ENCODE measurements around the gene DIRAS1. TPM values are rescaled to one million over a fixed set of nuclear protein-coding genes. Genes with fewer than 3 reads are reported as not detected.

The DIRAS1 gene
- total and polyA plus RNA-seq, 2 of the 4 experiments (the other 2 are of a cell fraction) = 1.4 to 10.3 TPM

DNA sequence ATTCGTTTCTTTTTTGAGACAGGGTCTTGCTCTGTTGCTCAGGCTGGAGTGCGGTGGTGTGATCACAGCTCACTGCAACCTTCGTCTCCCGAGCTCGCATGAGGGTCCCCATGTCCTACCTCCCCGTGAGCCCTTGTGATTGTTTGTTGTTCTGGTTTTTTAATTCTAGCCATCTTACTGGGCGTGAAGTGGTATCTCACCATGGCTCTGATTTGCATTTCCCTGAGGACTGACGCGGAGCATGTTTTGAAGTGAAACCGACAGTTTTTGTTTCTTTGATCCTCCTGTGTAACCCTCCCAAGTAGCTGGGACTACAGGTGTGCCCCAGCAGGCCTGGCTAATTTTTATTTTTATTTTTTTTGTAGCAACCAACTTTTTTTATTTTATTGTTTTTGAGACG, 40.4 kb downstream of the DIRAS1 start:
- no peaks in the 10 kb centered on the region for H3K36me3 ChIP-seq (ENCODE audit: control insufficient read depth, insufficient read depth, low read length)
- no peak overlapping the region for H2AFZ ChIP-seq (replicated peaks; ENCODE audit: low read length, poor library complexity)
- no peak overlapping the region for H3K18ac ChIP-seq (ENCODE audit: low read depth, low read length)
- H3K4me2 ChIP-seq (ENCODE audit: low read depth, low read length) = no peak overlapping the region
- no TSS peak for BruUV-seq (replicated peaks)
- H3K9me3 ChIP-seq (ENCODE audit: control insufficient read depth, insufficient read depth, low read length) = no peaks in the 10 kb centered on the region
- H3K56ac ChIP-seq (ENCODE audit: extremely low read depth, insufficient read depth, low read length) = no peak overlapping the region
- dilution Hi-C loops (cut with HindIII; ENCODE audit: low sequenced_read_pairs, unreplicated experiment) = no loop called here
- no peak overlapping the region for H3K27ac ChIP-seq (ENCODE audit: insufficient read depth, low read length)
- H2BK120ac ChIP-seq (ENCODE audit: low read depth, low read length) = no peak overlapping the region
- no peak overlapping the region for H4K91ac ChIP-seq (ENCODE audit: insufficient read depth, low read depth, low read length)
- H2BK5ac ChIP-seq (ENCODE audit: low read depth, low read length, poor library complexity, severe bottlenecking) = no peak overlapping the region
- POLR2A ChIA-PET (ENCODE audit: unreplicated experiment) = no interaction called here
- H3K27me3 ChIP-seq (ENCODE audit: control insufficient read depth, insufficient read depth, low read length) = peaks cover 30% of the 10 kb centered on the region
- H2AK5ac ChIP-seq (ENCODE audit: low read depth, low read length) = no peak overlapping the region
- H3K23ac ChIP-seq (ENCODE audit: low read depth, low read length) = no peak overlapping the region
- H4K5ac ChIP-seq (ENCODE audit: low read depth, low read length) = no peak overlapping the region
- no peak overlapping the region for H3K4ac ChIP-seq (ENCODE audit: low read depth, low read length)
- CTCF ChIA-PET = no interaction called here
- no peak for ATAC-seq (ENCODE audit: low read depth)
- no peak overlapping the region for H3K4me3 ChIP-seq (ENCODE audit: insufficient read depth, low read depth, low read length)
- no peaks in the 10 kb centered on the region for H3K9me1 ChIP-seq (ENCODE audit: insufficient read depth, low read length)
- H4K20me1 ChIP-seq (ENCODE audit: insufficient read depth, low read length) = no peaks in the 10 kb centered on the region
- no peak overlapping the region for H3K9ac ChIP-seq (ENCODE audit: low read depth, low read length)
- H2BK15ac ChIP-seq (ENCODE audit: low read depth, low read length) = no peak overlapping the region
- H2BK20ac ChIP-seq (ENCODE audit: low read depth, low read length) = no peak overlapping the region
- no peak overlapping the region for H3K14ac ChIP-seq (replicated peaks; ENCODE audit: low read depth, low read length)
- TF ChIP-seq, protein P1, sequence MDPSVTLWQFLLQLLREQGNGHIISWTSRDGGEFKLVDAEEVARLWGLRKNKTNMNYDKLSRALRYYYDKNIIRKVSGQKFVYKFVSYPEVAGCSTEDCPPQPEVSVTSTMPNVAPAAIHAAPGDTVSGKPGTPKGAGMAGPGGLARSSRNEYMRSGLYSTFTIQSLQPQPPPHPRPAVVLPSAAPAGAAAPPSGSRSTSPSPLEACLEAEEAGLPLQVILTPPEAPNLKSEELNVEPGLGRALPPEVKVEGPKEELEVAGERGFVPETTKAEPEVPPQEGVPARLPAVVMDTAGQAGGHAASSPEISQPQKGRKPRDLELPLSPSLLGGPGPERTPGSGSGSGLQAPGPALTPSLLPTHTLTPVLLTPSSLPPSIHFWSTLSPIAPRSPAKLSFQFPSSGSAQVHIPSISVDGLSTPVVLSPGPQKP (IDR thresholded peaks at IDR 0.05; ENCODE audit: borderline replicate concordance, low read depth, low read length) = no peak
- TF ChIP-seq RFX5 (IDR thresholded peaks at IDR 0.05; ENCODE audit: low read depth, low read length) = no peak
- no peak for TF ChIP-seq BHLHE40 (IDR thresholded peaks at IDR 0.05; ENCODE audit: low read depth, low read length)
- no peak for TF ChIP-seq CHD1 (IDR thresholded peaks at IDR 0.05; ENCODE audit: low read depth, low read length)
- TF ChIP-seq, protein P2, sequence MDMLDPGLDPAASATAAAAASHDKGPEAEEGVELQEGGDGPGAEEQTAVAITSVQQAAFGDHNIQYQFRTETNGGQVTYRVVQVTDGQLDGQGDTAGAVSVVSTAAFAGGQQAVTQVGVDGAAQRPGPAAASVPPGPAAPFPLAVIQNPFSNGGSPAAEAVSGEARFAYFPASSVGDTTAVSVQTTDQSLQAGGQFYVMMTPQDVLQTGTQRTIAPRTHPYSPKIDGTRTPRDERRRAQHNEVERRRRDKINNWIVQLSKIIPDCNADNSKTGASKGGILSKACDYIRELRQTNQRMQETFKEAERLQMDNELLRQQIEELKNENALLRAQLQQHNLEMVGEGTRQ (IDR thresholded peaks at IDR 0.05; ENCODE audit: low read depth, low read length) = no peak
- TF ChIP-seq, protein P3, sequence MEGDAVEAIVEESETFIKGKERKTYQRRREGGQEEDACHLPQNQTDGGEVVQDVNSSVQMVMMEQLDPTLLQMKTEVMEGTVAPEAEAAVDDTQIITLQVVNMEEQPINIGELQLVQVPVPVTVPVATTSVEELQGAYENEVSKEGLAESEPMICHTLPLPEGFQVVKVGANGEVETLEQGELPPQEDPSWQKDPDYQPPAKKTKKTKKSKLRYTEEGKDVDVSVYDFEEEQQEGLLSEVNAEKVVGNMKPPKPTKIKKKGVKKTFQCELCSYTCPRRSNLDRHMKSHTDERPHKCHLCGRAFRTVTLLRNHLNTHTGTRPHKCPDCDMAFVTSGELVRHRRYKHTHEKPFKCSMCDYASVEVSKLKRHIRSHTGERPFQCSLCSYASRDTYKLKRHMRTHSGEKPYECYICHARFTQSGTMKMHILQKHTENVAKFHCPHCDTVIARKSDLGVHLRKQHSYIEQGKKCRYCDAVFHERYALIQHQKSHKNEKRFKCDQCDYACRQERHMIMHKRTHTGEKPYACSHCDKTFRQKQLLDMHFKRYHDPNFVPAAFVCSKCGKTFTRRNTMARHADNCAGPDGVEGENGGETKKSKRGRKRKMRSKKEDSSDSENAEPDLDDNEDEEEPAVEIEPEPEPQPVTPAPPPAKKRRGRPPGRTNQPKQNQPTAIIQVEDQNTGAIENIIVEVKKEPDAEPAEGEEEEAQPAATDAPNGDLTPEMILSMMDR (conservative IDR thresholded peaks at IDR 0.05; ENCODE audit: low read depth, low read length) = no peak
- TF ChIP-seq MAFK (IDR thresholded peaks at IDR 0.05; ENCODE audit: low read depth, low read length) = no peak
- no peak for TF ChIP-seq SMC3 (IDR thresholded peaks at IDR 0.05; ENCODE audit: low read depth, low read length)
- no peak for TF ChIP-seq RAD21 (IDR thresholded peaks at IDR 0.05; ENCODE audit: low read length)
- TF ChIP-seq FOS (IDR thresholded peaks at IDR 0.05; ENCODE audit: low read depth, low read length) = no peak
- H3K4me1 ChIP-seq (ENCODE audit: control insufficient read depth, insufficient read depth, low read length) = no peaks in the 10 kb centered on the region
- no peak for DNase-seq
- H4K8ac ChIP-seq (ENCODE audit: low read depth in 2 of 2, low read length in 2 of 2) = no peak overlapping the region
- intact Hi-C loops (cut with micrococcal nuclease) = no loop called here
- H2AK9ac ChIP-seq (replicated peaks; ENCODE audit: low read depth, low read length, poor library complexity) = no peak overlapping the region
- WGBS, 2 experiments (ENCODE audit: extremely low coverage in 2 of 2, insufficient read length in 1 of 2) = no CpG with 5 or more reads among the region's 11 CpGs
- in situ Hi-C loops (cut with MboI; ENCODE audit: low sequenced_read_pairs) = no loop called here
- H3K79me1 ChIP-seq (ENCODE audit: low read depth in 1 of 2, low read length in 2 of 2) = no peaks in the 10 kb centered on the region
